Measurements from ENCODE around the gene FRY. TPM values are rescaled to one million over a fixed set of nuclear protein-coding genes. Genes with fewer than 3 reads are reported as not detected.

Gene FRY
- total and polyA plus RNA-seq, 2 donors from 2014 or later = 21.8 to 69.5 TPM

DNA sequence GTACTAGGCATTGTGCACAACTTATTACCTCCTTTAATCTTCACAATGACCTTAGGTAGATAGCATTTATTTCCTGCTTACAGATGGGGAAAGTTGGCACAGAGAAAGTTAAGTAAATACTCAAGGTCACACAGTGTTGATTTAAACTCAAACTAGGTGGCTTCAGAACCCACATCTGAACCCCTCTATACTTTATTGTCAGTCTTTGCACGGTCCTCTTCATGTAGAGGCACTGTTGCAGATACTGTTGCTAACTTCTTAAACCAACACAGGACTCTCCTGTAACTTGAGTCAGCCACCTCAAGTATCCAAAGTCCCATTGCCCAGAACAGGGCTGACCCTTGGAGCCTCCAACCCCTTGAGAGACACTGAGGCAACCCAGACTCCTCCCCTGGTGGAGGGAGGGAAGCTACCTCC is 48.8 kb downstream of the FRY start:
- Histone ChIP-seq H3K27ac (ENCODE audit: low read depth in 2 of 2, low read length in 2 of 2) (no peak overlapping the region), H3K9ac (ENCODE audit: low read length in 3 of 3) (no peak overlapping the region), H3K9me3 (ENCODE audit: control insufficient read depth in 2 of 3, insufficient read depth in 1 of 3, low read length in 3 of 3) (no peaks in the 10 kb centered on the region), H3K4me1 (ENCODE audit: control insufficient read depth in 2 of 3, insufficient read depth in 2 of 3, low read depth in 1 of 3, low read length in 3 of 3) (no peaks in the 10 kb centered on the region), H3K27me3 (ENCODE audit: control insufficient read depth, insufficient read depth, low read length) (no peaks in the 10 kb centered on the region), H3K36me3 (ENCODE audit: control insufficient read depth in 2 of 3, insufficient read depth in 3 of 3, low read length in 3 of 3) (no peaks in the 10 kb centered on the region), H3K4me3 (ENCODE audit: low read length in 3 of 3) (no peak overlapping the region)
- FAIRE-seq (no peak), DNase-seq (no peak)
- intact Hi-C loops (cut with DNase I) = no loop called here
- no peak for TF ChIP-seq CTCF (IDR thresholded peaks at IDR 0.05; ENCODE audit: borderline replicate concordance, extremely low read depth, insufficient read depth)

DNA sequence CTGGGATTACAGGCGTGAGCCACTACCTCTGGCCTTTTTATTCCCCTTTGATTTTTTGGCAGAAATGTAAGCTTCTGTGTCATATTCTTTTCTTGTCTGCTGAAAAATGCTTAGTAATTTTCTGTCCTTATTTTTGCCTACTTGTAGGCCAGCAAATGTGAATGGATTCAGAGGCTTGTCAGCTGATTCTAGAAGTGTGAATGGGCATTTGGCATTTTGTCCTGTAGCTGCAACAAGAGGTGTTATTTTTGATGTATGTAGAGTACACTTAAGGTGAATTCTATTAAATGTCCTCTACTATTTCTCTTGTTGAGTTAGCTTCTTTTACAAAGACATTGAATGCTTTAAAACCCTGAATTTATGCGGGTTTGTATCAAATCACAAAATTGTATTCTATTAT is 50.0 kb downstream of the FRY start:
- DNase-seq (no peak), FAIRE-seq (no peak)
- Histone ChIP-seq H3K36me3 (ENCODE audit: control insufficient read depth in 2 of 3, insufficient read depth in 3 of 3, low read length in 3 of 3) (no peaks in the 10 kb centered on the region), H3K27ac (ENCODE audit: low read depth in 2 of 2, low read length in 2 of 2) (no peak overlapping the region), H3K27me3 (ENCODE audit: control insufficient read depth, insufficient read depth, low read length) (no peaks in the 10 kb centered on the region), H3K4me3 (ENCODE audit: low read length in 3 of 3) (no peak overlapping the region), H3K9ac (ENCODE audit: low read length in 3 of 3) (no peak overlapping the region), H3K9me3 (ENCODE audit: control insufficient read depth in 2 of 3, insufficient read depth in 1 of 3, low read length in 3 of 3) (no peaks in the 10 kb centered on the region), H3K4me1 (ENCODE audit: control insufficient read depth in 2 of 3, insufficient read depth in 2 of 3, low read depth in 1 of 3, low read length in 3 of 3) (no peaks in the 10 kb centered on the region)
- TF ChIP-seq CTCF (IDR thresholded peaks at IDR 0.05; ENCODE audit: borderline replicate concordance, extremely low read depth, insufficient read depth) = no peak
- intact Hi-C loops (cut with DNase I) = no loop called here

- DNase-seq = peak in 1 of 5 donors; percentile 44
Observed at GRCh38 chr13:32086366-32086765, 54.8 kb downstream of the FRY start.

More at GRCh38 chr13:32086366-32086765, 54.8 kb downstream of the FRY start:
- H3K27me3 ChIP-seq (ENCODE audit: control insufficient read depth, insufficient read depth, low read length) = no peaks in the 10 kb centered on the region
- no peak overlapping the region for H3K27ac ChIP-seq (ENCODE audit: low read depth in 2 of 2, low read length in 2 of 2)
- H3K36me3 ChIP-seq (ENCODE audit: control insufficient read depth in 2 of 3, insufficient read depth in 3 of 3, low read length in 3 of 3) = no peaks in the 10 kb centered on the region
- no peak overlapping the region for H3K9ac ChIP-seq (ENCODE audit: low read length in 3 of 3)
- intact Hi-C loops (cut with DNase I) = no loop called here
- no peak for TF ChIP-seq CTCF (IDR thresholded peaks at IDR 0.05; ENCODE audit: borderline replicate concordance, extremely low read depth, insufficient read depth)
- no peak overlapping the region for H3K4me3 ChIP-seq (ENCODE audit: low read length in 3 of 3)
- no peaks in the 10 kb centered on the region for H3K4me1 ChIP-seq (ENCODE audit: control insufficient read depth in 2 of 3, insufficient read depth in 2 of 3, low read depth in 1 of 3, low read length in 3 of 3)
- FAIRE-seq = no peak
- no peaks in the 10 kb centered on the region for H3K9me3 ChIP-seq (ENCODE audit: control insufficient read depth in 2 of 3, insufficient read depth in 1 of 3, low read length in 3 of 3)

Measured in kidney (tissue), 14 donors.